ENCODE results near the gene SBF2. TPM values are rescaled to one million over a fixed set of nuclear protein-coding genes. Genes with fewer than 3 reads are reported as not detected.
"Not testable (repeated sequence)": the region's sequence is repeated elsewhere in the genome, so short reads cannot be mapped to it uniquely, and the experiment has no call there.

The SBF2 gene
- total RNA-seq, 4 donors from 2014 or later, result 67.5 to 92.9 (median 71.6) TPM

DNA sequence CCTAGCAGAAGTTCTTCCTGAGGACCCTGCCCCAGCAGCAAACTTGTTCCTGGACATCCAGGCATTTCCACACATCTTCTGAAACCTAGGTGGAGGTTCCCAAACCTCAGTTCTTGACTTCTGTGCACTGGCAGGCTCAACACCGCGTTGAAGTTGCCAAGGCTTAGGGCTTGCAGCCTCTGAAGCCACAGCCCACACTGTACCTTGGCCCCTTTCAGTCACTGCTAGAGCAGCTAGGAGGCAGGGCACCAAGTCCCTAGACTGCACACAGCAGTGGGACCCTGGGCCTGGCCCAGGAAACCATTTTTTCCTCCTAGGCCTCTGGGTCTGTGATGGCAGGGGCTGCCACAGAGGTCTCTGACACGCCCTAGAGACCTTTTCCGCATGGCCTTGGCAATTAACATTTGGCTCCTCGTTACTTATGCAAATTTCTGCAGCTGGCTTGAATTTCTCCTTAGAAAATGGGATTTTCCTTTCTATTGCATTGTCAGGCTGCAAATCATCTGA lies 159.0 kb downstream of the SBF2 start:
- no peak for TF ChIP-seq CTCF (IDR thresholded peaks at IDR 0.05)
- no peak for TF ChIP-seq POLR2A (IDR thresholded peaks at IDR 0.05)
- no peaks in the 10 kb centered on the region for H3K9me3 ChIP-seq
- no peak overlapping the region for H3K4me3 ChIP-seq (replicated peaks in 1 of 3)
- no peaks in the 10 kb centered on the region for H3K27me3 ChIP-seq
- H3K27ac ChIP-seq, result no peak overlapping the region
- H3K4me1 ChIP-seq, result peaks cover 5% of the 10 kb centered on the region in 2 donors
- no peaks in the 10 kb centered on the region for H3K36me3 ChIP-seq
- no peak for DNase-seq
- intact Hi-C loops (cut with DNase I), result no loop called here
- 97 to 99% methylated on average over 5 of the region's 5 CpGs for WGBS, 2 donors

DNA sequence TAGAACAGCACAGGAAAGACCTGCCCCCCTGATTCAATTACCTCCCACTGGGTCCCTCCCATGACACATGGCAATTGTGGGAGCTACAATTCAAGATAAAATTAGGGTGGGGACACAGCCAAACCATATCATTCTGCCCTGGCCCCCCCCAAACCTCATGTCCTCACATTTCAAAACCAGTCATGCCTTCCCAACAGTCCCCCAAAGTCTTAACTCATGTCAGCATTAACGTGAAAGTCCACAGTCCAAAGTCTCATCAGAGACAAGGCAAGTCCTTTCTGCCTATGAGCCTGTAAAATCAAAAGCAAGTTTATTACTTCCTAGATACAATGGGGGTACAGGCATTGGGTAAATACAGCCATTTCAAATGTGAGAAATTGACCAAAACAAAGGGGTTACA lies 159.8 kb downstream of the SBF2 start:
- DNase-seq; H3K4me3 ChIP-seq (replicated peaks in 1 of 3); H3K36me3 ChIP-seq; H3K27me3 ChIP-seq; intact Hi-C loops (cut with DNase I); H3K4me1 ChIP-seq; H3K9me3 ChIP-seq; H3K27ac ChIP-seq: not testable (repeated sequence)
- 88 to 95% methylated on average over 1 of the region's 1 CpG for WGBS, 2 donors

DNA sequence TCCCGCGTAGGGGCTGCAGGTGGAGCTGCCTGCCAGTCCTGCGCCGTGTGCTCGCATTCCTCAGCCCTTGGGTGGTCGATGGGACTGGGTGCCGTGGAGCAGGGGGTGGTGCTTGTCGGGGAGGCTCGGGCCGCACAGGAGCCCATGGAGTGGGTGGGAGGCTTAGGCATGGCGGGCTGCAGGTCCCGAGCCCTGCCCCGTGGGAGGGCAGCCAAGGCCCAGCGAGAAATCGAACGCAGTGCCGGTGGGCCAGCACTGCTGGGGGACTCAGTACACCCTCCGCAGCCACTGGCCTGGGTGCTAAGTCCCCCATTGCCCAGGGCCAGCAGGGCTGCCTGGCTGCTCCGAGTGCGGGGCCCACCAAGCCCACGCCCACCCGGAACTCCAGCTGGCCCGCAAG lies 160.8 kb downstream of the SBF2 start:
- intact Hi-C loops (cut with DNase I); H3K4me3 ChIP-seq (replicated peaks in 1 of 3); H3K27me3 ChIP-seq; H3K4me1 ChIP-seq; H3K27ac ChIP-seq; DNase-seq; H3K36me3 ChIP-seq; H3K9me3 ChIP-seq: not testable (repeated sequence)
- 96 to 100% methylated on average over 2 to 10 of the region's 23 CpGs for WGBS, 2 donors

GRCh38 chr11:10130875-10131274 lies 163.1 kb downstream of the SBF2 start:
- no peak for TF ChIP-seq CTCF (IDR thresholded peaks at IDR 0.05)
- no peak for TF ChIP-seq POLR2A (IDR thresholded peaks at IDR 0.05)
- no peak for DNase-seq
- Histone ChIP-seq H3K9me3 (no peaks in the 10 kb centered on the region), H3K4me3 (replicated peaks in 1 of 3) (no peak overlapping the region), H3K36me3 (no peaks in the 10 kb centered on the region), H3K27ac (no peak overlapping the region), H3K4me1 (no peaks in the 10 kb centered on the region), H3K27me3 (no peaks in the 10 kb centered on the region)
- 90 to 91% methylated on average over 3 of the region's 3 CpGs for WGBS, 2 donors
- intact Hi-C loops (cut with DNase I), result no loop called here

DNA sequence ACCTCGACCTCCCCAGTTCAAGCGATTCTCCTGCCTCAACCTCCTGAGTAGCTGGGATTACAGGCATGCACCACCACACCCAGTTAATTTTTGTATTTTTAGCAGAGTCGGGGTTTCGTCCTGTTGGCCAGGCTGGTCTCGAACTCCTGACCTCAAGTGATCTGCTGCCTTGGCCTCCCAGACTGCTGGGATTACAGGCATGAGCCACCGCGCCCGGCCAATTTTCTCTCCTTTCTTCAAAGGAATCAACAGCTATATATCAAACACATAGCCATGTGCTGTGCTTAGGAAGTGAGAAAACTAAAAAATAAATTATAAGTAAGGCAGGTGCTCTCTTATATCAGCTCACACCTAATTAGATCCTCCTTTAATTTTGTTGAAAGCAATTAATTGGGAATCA lies 164.8 kb downstream of the SBF2 start:
- H3K36me3 ChIP-seq; H3K27ac ChIP-seq; H3K4me3 ChIP-seq (replicated peaks in 1 of 3); H3K27me3 ChIP-seq; DNase-seq; H3K4me1 ChIP-seq; H3K9me3 ChIP-seq; intact Hi-C loops (cut with DNase I): not testable (repeated sequence)
- WGBS, 2 donors, result 93 to 95% methylated on average over 8 of the region's 8 CpGs

DNA sequence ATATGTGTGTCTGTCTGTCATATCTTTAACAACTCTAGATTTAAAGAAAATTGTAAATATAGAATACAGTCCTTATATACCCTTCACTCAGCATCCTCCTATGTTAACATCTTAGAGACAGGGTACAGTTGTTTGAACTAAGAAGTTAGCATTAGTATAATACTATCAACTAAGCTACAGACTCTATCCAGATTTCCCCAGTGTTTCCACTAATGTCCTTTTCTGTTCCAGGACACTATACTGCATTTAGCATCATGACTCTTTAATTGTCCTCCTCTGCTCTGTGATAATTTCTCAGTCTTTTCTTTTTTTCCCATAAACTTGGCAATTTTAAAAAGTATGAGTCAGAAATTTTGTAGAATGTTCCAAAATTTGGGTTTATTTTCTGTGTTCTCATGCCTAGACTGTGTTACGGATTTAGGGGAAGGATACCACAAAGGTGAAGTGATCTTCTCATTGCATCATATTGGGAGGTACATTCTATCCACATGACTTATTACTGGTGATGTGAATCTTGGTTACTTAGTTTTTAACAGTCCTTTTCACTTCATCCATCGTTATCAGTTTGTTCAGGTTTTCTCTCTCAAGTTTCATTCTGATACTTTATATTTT lies 168.4 kb downstream of the SBF2 start:
- no peak for DNase-seq
- no peaks in the 10 kb centered on the region for H3K27me3 ChIP-seq
- intact Hi-C loops (cut with DNase I), result no loop called here
- H3K27ac ChIP-seq, result no peak overlapping the region
- no peak overlapping the region for H3K4me3 ChIP-seq (replicated peaks in 1 of 3)
- H3K36me3 ChIP-seq, result no peaks in the 10 kb centered on the region
- 78 to 85% methylated on average over 2 of the region's 2 CpGs for WGBS, 2 donors
- peaks cover 8 to 14% of the 10 kb centered on the region in 2 donors for H3K4me1 ChIP-seq
- no peak for TF ChIP-seq CTCF (IDR thresholded peaks at IDR 0.05)
- TF ChIP-seq POLR2A (IDR thresholded peaks at IDR 0.05), result no peak
- no peaks in the 10 kb centered on the region for H3K9me3 ChIP-seq
